NCI-H774 (cell line): Measurements from ENCODE around the gene NF1.
"Not testable (repeated sequence)": the region's sequence is repeated elsewhere in the genome, so short reads cannot be mapped to it uniquely, and the experiment has no call there.

ENCODE experiments used
- DNase-seq: peaks from one replicate; lab custom pipeline; 2025; lab: John Stamatoyannopoulos, UW

The NF1 gene

GRCh38 chr17:31329221-31329620 lies 234.4 kb downstream of the NF1 start:
- no peak for DNase-seq

GRCh38 chr17:31339906-31340661 lies 245.3 kb downstream of the NF1 start:
- no peak for DNase-seq

- DNase-seq = not testable (repeated sequence)
Measured at GRCh38 chr17:31345191-31345747, 250.5 kb downstream of the NF1 start.

GRCh38 chr17:31349454-31349853 lies 254.7 kb downstream of the NF1 start:
- DNase-seq = no peak

GRCh38 chr17:31355935-31356334 lies 261.2 kb downstream of the NF1 start:
- no peak for DNase-seq

- no peak for DNase-seq
Measured at GRCh38 chr17:31357091-31357490, 262.3 kb downstream of the NF1 start.

GRCh38 chr17:31357839-31358394 lies 263.1 kb downstream of the NF1 start:
- peak; percentile 46 for DNase-seq

- no peak for DNase-seq
Measured at GRCh38 chr17:31364012-31364411, 269.2 kb downstream of the NF1 start.

- DNase-seq = no peak
Measured at GRCh38 chr17:31366088-31366487, 271.3 kb downstream of the NF1 start.

GRCh38 chr17:31369266-31369665 lies 274.5 kb downstream of the NF1 start:
- no peak for DNase-seq

GRCh38 chr17:31371511-31372097 lies 276.8 kb downstream of the NF1 start:
- DNase-seq = no peak

GRCh38 chr17:31373150-31374093 lies 278.6 kb downstream of the NF1 start:
- no peak for DNase-seq

- no peak for DNase-seq
Measured at GRCh38 chr17:31374094-31374447, 279.3 kb downstream of the NF1 start.

- no peak for DNase-seq
Measured at GRCh38 chr17:31374503-31374902, 279.7 kb downstream of the NF1 start.

- no peak for DNase-seq
Measured at GRCh38 chr17:31378638-31379037, 283.9 kb downstream of the NF1 start.

GRCh38 chr17:31379597-31380205 lies 284.9 kb downstream of the NF1 start:
- DNase-seq = no peak

GRCh38 chr17:31381165-31381668 lies 286.4 kb downstream of the NF1 start:
- no peak for DNase-seq

- DNase-seq = not testable (repeated sequence)
Measured at GRCh38 chr17:31382668-31383275, 288.0 kb downstream of the NF1 start.

- DNase-seq = not testable (repeated sequence)
Measured at GRCh38 chr17:31383488-31383887, 288.7 kb downstream of the NF1 start.

- DNase-seq = no peak
Measured at GRCh38 chr17:31385428-31386285, 290.9 kb downstream of the NF1 start.
